ENCODE data around the gene CLTCL1. TPM values are rescaled to one million over a fixed set of nuclear protein-coding genes. Genes with fewer than 3 reads are reported as not detected.

CLTCL1 gene
- total and polyA plus RNA-seq, 9 of the 15 experiments (the other 6 are each of a cell fraction or from before 2014, with no cell fraction given), result 1.1 to 11.7 (median 5.0) TPM

GRCh38 chr22:19179497-19180048 is 111.9 kb downstream of the CLTCL1 start (continued):
- TF ChIP-seq TAF9B (IDR thresholded peaks at IDR 0.05; ENCODE audit: partially characterized antibody) (no peak), ETV6 (IDR thresholded peaks at IDR 0.05; ENCODE audit: borderline replicate concordance in 1 of 2, low read depth in 2 of 2, low read length in 1 of 2) (peak in 1 of 2 experiments; percentile 14; a peak in 2 of 4 replicates), ETV6 (CRISPR knock-in tag; IDR thresholded peaks at IDR 0.05; ENCODE audit: borderline replicate concordance) (no peak), CBX5 (IDR thresholded peaks at IDR 0.05; ENCODE audit: borderline replicate concordance, low read depth) (no peak), ELF2 (CRISPR knock-in tag; IDR thresholded peaks at IDR 0.05) (peak; percentile 79), HOMEZ (CRISPR knock-in tag; IDR thresholded peaks at IDR 0.05) (0 out of 2 replicates have a peak, but pooled peaks have one; percentile 17), STAG1 (CRISPR knock-in tag; IDR thresholded peaks at IDR 0.05; ENCODE audit: borderline replicate concordance) (no peak), PYGO2 (tag; IDR thresholded peaks at IDR 0.05) (no peak), KHSRP (IDR thresholded peaks at IDR 0.05) (no peak), MYNN (IDR thresholded peaks at IDR 0.05) (no peak), MYNN (CRISPR knock-in tag; IDR thresholded peaks at IDR 0.05) (no peak), KDM5B (IDR thresholded peaks at IDR 0.05; ENCODE audit: insufficient replicate concordance, low read depth, low read length) (no peak), MCM7 (IDR thresholded peaks at IDR 0.05) (no peak), NR1H2 (CRISPR knock-in tag; IDR thresholded peaks at IDR 0.05) (no peak), DNMT1 (IDR thresholded peaks at IDR 0.05) (no peak), ZNF445 (CRISPR knock-in tag; IDR thresholded peaks at IDR 0.05; ENCODE audit: low read depth) (no peak; the same call in 1 of the 2 replicates), ZNF592 (IDR thresholded peaks at IDR 0.05) (no peak), PHTF2 (CRISPR knock-in tag; IDR thresholded peaks at IDR 0.05) (no peak), MTF1 (CRISPR knock-in tag; IDR thresholded peaks at IDR 0.05; ENCODE audit: borderline replicate concordance) (no peak), HNRNPUL1 (IDR thresholded peaks at IDR 0.05; ENCODE audit: low read length) (no peak), DDX20 (tag; IDR thresholded peaks at IDR 0.05; ENCODE audit: low read depth) (no peak), HNRNPLL (IDR thresholded peaks at IDR 0.05; ENCODE audit: low read depth, low read length, poor library complexity, severe bottlenecking) (no peak), ZBTB7A (IDR thresholded peaks at IDR 0.05; ENCODE audit: borderline replicate concordance, control insufficient read depth, low read depth, low read length) (no peak), ZKSCAN3 (CRISPR knock-in tag; IDR thresholded peaks at IDR 0.05) (no peak), ZNF408 (CRISPR knock-in tag; IDR thresholded peaks at IDR 0.05; ENCODE audit: low read depth) (no peak), ZNF41 (CRISPR knock-in tag; conservative IDR thresholded peaks at IDR 0.05) (0 out of 2 replicates have a peak, but pooled peaks have one; percentile 39), FOXJ2 (tag; IDR thresholded peaks at IDR 0.05) (no peak)
